AML-193 (cell line): ENCODE results near the gene ADTRP.

Experiments
- DNase-seq, 2 experiments: peaks; one replicate each; lab custom pipeline; 2025; lab: John Stamatoyannopoulos, UW

The ADTRP gene

DNA sequence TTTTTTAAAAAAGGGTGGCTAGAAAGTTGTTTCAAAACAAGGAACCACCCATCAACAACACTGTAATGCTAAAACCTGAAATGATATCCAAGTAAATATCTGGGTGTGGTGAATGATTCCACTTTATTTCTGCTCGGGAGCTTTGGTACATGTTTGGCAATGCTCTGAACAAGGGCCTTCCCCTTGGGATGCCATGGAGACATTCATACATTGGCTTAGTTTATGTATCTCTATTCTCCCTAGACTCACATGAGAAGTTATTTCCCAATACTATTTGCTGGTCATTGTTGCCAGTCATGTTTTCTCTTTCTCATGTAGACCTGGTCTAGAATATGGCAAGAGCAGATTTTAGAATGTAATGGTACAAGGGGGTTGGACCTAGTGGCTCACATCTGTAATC, 22.9 kb downstream of the ADTRP start:
- DNase-seq, result no peak

DNA sequence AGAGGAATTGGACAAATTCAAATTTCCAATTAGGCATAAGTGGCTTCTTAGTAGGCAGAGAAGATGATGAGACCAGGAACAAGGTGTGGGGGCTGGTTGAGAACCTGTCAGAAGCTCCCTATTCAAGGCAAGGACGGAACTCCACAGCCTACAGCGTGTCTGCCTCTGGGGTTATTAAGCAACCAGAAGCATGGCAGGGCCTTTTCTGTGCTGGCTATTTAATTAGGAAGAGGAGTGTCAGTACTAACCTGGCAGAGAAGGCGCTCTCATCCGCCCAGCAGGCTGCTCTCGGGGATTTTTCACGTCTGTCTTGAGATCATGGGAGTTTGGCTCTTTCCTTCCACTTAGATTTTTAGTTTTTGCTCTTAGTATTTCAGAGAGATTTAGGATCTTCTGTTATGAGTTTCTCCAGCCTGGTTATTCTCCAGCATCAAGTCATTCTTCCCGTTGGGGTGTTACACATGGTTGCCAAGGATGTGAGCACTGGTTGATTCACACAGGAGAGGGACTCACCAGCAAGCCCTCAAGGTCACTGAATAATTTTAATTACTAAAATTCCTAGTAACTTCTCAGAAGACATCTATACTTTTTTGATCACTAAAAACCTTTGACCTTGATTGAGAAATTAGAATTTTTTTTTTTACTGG, 23.9 kb downstream of the ADTRP start:
- no peak for DNase-seq

DNA sequence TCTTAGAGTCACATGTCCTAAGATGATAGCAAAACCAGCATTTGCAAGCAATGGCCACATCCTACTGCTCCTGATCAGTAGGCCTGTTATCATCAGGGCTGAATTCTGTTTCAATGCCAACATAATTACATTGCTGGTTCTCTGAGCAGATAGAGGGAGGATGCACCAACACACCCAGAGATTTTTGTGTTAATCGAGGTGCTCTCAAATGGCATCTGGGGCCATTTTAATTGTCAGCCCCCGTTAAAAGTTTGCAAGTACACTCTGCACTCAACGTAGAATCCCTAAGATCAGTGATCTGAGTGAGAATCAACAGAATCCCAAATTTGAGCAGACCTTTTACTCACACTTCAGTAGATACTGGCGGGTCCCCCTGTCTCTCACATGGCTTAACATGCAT, 24.8 kb downstream of the ADTRP start:
- DNase-seq, result no peak

DNA sequence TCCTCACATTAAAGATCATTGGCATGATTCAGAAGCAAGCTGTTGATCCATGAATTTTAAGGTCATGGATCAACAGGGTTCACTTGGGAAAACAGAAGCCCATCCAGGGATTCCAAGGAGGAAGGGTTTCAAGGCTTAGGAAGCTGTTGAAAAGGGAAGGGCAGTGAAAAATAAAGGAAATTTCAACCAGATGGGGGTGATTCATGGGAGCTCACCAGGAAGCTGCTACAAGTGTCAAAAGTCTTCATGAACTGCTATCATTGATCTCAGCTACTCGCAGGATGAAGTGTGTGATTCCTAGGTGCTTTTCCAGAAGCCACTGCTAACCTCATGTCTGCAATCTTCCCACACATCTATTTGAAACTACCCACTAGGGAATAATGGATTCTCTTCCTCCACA, 26.2 kb downstream of the ADTRP start:
- no peak for DNase-seq

DNA sequence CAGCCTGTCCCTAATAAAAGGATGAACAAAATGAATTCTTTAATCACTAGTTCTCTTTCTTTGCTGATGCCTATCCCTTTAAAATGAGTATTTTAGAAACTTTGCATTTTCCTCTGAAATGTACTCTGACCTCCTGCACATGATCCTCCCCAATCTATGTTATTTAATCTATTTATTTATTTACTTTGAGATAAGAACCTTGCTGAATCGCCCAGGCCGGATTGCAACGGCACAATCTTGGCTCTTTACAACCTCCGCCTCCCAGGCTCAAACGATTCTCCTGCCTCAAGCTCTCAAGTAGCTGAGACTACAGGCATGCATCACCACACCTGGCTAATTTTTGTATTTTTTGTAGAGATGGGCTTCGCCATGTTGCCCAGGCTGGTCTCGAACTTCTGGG, 27.9 kb downstream of the ADTRP start:
- DNase-seq, result no peak

DNA sequence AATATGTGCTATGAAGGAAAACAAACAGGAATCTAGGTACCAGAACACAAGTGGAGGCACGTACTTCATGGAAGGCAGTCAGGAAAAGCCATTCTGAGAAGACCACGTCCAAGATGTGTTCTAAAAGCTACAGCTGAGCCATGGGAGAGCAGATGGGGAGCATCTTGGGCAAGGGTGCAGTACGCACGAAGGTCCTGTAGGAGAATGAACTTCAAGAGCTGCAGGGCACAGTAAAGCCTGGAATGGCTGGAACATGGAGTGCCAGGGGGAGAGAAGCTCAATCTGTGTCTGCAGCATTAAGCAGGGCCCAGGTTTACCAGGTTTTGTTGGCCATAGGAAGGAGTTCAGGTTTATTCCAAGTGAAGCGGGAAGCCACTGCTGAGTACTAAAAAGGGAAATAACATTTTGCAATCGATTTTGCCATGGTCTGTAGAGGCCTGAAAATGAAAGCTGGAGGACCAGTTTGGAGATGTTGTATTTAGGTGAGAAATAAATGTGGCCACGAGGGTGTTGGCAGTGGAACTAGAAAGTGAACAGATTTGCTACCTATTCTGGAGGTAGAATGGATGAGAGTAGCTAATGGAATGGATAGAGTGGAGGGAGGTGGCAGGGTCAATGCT, 29.9 kb downstream of the ADTRP start:
- no peak for DNase-seq

DNA sequence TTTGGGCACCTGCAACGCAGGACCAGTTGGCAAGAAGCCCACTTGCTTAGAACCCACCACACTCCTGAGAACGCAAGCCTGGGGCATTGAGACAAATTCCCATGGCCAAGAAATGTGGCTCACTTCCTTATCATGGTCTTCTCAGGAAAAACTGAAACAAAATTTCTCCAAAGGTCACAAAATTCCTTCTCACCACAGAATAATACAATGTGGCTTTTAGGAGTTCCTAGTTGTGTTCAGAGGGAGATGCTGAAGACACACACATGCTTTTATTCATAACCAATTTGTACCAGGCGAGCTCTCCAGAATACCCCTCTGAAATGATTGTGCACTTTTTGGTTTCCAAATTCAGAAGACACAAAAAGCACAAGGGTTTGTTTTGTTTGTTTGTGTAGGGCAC, 31.6 kb downstream of the ADTRP start:
- DNase-seq, result no peak

DNA sequence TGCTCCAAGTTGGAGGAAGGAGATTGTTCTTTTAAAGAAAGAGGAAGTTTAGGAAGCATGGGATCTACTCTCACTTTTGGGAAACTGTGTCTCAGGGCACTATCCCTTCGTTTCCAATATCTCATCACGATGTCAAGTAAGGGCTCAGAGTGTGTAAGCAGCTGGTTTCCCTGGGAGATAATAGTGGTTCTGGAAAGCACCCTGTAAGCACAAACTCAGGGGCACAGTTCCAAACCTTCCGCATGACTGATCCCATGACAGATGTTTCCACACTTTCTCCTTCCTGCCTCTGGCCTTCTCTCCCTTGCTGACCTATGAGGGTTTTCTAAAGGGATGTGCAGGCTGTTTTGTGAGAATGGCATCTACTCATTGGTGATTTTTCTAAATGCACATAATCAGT, 33.9 kb downstream of the ADTRP start:
- no peak for DNase-seq

DNA sequence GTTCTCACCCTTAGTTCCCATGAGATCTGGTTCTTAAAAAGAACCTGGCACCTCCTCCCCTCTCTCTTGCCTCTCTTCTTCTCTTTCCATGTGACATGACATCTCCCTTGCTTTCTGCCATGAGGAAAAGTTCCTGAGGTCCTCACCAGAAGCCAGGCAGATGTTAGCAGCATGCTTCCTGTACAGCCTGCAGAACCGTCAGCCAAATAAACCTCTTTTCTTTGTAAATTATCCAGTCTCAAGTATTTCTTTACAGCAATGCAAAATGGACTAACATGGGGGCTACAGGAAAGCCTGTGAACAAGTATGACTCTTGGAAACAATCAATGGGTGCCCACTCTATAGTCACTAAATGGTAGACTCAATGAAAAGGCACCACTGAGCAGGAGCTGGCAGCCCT, 34.5 kb downstream of the ADTRP start:
- DNase-seq, result no peak

DNA sequence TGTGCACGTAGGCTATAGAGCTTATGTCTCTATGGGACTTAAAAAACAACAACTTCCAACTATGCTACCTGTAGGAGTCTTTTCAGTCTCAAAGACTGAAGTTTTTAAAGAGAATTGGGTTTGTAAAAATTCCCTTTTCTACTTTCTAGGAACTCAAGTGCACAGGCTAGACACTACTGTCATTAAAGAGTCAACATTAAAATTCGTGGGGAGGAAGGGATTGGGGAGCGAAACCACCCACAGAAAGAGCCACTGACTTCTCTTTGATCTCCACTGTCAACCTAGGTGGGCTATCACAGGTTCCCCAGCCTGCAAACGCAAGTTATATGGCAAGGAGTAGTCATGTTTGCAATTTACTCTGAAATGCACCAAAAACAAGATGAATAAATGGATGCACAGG, 37.7 kb downstream of the ADTRP start:
- DNase-seq, result no peak

DNA sequence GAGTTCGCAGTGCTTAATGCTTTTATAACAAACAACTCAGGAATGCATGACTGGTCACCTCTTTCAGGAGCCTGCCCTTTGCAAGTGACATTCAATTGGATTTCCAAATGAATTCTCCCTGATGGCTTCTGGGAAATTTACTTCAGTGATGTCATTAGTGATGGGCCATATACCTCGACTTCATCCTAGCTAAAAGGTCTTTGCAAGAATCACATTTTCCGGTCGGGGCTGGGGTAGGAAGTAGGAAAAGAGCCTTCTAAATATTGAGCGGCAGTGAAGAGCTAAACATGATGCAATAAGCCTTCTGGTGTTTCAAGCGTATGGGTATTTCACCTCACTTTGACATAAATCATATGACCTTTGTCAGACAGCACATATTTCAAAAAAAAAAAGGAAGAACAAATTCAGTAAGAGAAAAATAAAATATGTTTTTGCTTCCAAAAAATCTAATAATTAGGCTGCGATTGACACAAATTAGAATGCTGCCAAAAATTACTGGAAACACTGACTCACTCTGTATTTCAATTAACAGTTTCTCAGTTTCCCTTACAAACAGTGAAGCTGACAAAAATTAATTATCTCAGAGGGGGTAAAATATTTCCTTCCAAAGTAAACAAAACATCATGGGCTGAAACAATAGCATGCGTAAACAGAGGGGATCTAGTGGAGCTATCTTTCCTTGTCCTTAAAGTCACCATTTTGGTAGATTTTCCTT, 39.8 kb downstream of the ADTRP start:
- no peak for DNase-seq

DNA sequence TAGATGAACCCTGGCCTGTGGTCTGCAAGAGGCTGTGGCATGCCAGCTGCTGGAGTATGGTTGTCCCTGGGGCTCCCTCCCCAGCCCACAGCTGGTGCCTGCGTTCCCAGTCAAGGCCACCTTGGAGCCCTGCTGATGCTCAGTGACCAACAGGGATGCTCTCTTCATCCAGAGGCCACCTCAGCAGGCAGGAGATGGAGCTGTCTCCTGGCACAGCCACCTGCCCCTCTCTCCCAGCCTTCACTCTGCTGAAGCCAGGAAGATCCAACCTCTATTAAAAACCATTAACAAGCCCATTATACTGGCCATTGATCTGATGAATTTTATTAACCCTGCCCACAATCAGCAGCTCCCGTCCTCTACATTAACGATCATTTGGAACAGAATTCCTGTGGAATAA, 40.4 kb downstream of the ADTRP start:
- no peak for DNase-seq

DNA sequence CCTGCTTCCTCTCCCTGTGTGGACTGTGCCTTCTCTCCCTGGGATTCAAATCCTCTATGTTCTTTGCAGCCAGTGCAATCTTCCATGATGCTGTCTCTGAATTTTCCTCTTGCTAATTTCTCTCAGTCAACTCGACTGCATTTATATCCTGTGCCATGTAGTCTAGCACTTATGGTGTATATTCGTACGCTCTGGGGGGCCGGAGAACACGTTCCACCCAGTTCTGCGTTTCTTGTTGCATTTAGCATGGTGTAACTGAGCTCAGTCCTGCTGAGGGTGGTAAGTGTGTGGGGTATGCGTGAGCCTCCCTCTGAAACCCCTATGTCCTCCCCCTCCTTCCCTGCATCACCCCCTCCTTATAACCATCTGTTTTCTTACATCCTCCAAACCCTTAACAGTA, 42.0 kb downstream of the ADTRP start:
- DNase-seq, result no peak

DNA sequence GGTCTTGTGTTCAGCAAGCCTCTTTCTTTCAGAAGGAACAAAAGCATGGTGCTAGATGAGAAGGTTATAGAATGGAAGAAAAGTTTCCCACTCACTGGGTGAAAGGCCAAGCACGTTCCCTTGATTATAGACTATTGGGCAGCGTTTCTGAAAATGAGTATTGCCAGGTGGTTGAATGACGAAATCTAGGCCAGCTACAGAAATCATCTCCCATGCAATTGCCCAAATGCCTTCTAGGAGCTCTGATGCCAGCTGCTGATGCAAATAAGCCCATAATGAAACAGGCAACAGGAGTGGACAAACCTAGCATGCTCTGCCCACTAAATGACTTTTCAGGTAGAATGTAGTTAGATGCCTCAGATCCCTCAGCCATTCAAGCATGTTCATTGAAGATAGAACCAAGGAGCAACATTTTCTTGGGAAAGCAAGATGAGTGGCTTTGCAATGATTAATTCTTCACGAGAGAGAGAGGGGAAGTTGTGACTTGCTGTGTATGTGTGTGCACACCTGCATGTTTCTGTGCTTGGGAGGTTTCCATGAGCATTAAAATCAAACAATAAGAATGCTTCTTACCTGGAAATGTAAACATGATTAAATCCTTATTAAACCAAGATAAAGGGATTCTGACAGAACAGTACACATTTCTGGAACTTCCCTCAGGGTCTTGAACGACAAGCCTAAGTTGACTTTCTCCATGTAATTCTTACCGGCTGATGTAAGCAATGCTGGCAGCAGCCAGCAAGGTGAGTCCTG, 43.6 kb downstream of the ADTRP start:
- no peak for DNase-seq

DNA sequence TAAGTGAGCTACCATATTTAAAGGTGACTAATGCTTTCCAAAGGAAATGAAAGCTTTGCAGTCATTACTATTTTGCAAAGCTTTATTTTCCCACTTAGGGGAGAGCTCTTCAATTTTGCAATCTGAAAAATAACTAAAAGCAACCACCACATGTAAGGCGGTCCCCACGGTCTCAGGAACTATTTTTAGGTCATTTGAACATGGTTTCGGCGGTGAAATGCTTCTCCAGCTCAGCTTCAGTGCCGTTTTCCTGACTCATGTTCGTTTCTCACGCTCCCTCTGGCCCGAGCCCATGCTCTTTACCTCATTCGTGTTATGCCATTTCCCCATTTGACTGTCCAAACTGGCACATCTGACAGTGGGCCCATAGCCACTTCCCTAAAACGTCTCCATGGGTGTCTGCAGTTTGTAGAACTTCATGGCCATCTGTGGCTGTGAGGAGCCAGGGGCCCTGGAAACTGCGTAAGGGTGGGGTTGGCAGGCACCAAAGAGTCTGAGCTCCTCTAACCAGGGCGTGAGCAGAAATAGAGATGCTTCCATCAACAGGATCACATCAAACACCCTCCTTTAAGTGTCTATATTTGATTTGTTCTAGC, 46.5 kb downstream of the ADTRP start:
- peak; percentile 99 for DNase-seq

DNA sequence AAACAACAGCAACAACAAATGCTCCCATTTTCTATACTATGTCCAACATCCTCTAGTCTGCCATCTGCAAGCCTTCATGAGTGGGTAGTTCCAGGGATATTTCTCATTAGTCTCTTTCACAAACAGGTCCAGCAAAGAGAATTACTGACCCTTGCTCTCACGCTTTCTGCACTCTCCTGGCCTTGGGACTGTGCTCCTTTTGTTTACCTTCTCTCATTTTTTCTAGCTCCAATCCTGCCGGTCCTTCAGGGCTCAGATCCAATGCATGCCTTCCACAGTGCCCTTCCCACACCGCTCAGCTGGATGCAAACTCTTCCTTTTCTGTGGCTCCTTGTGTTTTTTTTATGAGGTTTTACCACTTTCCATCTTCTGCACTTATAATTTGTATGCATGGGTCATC, 47.2 kb downstream of the ADTRP start:
- no peak for DNase-seq

DNA sequence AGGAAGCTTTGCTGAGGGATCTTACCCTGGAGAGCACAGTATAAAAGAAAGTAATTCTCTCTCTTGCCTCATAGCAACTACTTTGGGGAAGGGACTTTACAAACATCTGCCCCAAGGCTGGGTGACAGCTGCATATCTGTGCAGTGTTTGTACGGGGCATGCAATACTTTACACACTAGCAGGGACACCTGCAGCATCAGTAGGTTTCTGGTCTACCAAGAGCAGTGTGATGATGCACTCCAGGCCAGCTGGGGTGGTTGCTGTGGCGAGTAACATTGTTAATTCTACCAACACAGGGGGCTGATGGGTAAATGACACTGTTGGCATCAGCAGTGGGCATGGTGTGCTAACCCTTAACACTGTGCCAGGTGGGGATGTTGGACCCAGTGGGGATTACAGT, 48.0 kb downstream of the ADTRP start:
- DNase-seq, result no peak

DNA sequence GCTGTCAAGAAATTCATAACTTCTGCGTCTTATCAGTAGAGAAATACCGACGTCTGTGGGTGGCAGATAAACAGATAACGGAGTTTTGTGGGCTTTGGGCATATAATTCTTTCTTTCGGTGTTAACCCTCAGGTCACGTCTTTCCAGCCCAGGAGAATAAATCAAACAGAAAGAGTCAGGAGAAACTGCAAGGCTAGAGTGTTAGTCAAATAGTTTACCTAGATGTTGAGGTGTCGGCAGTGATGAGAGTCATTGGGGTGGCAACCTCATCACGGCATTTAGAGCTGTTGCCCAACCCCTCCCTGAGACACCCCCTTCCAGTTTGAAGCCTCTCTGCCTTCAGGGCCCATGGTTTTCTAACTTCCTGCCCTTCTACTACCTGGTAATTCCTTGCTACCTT, 49.5 kb downstream of the ADTRP start:
- DNase-seq, result no peak

DNA sequence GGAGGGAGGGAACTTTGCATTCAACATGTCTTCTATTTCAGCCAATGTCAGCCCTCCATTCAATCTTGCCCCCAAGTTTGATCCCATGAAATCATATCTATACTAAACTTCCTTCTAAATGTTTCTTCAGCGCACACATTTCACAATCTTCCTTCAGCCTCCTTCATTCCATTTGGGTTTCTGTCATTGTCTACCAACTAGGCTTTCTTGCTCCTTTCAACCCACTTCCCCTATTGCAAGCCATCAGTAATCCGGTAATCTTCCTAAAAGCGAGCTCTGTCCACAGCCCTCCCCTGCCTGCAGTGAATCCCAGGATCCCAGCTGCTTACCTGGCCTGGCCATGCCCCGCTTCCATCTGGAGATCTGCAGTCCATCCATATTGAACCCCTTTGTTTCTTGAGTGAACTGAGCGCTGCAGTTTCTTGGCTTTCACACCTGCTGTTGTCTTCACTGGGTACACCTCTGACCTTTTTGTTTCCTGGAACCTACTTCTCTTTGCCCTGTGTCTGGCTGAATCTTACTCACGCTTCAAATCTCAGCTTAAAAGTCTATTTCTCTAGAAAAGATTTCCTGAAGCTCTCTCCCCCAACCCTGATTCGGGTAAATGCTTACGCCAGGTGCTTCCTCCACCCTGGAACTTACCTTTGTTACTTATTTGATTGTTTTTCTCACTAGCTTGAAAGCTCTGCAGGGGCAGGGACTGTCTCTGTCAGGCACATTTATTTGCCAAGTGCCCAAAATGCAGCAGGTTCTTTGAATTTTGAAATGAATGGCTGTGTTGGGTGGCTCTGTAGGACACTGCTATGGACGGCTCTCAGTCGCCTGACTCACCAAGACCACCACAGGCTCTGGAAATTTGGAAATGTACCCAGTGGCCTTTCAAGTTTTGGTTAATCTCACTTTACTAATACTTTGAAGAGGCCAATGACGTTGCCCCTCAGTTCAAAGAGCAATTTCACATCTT, 50.3 kb downstream of the ADTRP start:
- DNase-seq, result no peak

DNA sequence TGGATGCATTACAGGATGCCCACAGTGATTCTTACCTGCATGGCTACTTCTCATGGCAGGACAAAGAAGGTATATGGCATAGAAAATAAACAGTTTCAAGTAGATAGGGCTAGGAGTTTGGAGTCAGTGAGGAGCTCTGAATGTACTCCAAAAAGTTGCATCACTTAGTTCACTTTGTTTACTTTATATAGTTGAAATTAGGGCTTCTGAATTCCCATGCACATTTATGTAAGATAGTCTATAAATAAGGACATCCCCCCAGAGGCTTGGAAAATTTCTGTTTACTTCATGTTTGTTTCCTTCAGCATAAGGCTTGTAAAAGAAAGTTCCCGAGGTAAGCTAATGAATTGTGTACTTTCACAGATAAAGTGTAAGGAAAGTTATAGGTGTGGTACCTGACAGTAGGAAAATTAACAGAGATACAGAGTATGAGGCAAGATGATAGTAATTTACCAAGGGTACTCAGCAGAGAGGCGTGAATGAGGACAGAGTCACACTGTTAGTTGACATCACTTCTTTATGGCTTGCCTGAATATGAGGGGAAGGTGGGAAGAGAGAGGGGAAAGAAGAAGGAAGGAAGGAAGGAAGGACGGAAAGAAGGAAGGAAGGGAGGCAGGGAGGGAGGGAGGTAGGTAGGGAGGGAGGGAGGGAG, 51.1 kb downstream of the ADTRP start:
- DNase-seq, result no peak

DNA sequence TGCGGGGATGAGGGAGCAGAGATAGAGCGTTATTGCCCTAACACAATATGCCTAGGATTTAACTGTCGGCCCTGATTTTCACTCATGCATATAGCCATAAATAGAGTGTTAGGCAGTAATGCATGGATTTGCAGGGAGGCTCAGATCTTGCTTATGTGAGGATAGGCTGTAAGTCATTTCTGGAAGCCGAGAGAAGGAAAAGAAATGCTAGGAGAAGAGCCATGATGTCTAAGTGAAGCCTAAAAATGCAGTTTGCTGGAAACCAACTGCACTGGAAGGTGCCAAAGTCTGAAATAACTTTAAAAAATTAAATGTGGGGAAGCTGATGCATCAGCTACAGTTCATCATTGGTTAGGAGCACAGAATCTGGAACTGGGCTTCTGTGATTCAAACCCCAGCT, 54.3 kb downstream of the ADTRP start:
- no peak for DNase-seq
